ENCODE measurements around the gene VAT1L. TPM values are rescaled to one million over a fixed set of nuclear protein-coding genes. Genes with fewer than 3 reads are reported as not detected.

VAT1L gene
- total RNA-seq, 1 experiment from 2014 or later, result 33.8 TPM

DNA sequence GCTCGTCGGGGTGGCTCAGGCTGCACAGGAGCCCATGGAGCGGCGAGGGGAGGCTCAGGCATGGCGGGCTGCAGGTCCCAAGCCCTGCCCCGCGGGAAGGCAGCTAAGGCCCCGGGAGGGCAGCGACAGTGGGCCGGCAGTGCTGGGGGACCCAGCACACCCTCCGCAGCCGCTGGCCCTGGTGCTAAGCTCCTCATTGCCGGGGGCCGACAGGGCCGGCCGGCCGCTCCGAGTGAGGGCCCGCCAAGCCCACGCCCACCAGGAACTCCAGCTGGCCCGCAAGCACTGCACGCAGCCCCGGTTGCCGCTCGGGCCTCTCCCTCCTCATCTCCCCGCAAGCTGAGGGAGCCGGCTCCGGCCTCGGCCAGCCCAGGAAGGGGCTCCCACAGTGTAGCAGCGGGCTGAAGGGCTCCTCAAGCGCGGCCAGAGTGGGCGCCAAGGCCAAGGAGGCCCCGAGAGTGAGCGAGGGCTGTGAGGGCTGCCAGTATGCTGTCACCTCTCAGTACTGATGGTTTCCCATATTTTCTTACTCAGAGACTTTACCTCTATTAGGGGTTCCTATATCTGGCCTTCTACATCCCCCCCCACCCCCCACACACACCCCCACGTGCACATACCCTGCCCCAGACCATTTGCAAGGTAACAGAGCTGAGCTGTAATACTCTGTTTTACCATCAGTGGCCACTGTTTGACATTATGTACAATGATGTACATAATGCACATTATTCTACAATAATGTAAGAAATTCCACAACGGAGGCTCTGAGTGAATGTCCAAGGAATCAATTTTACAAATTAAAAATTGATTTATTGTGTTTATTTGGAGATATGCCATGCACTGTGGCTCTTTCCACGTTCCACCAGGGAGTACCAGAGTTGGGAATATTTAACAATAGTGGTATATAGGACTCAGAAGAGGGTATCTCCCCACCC lies 3.7 kb upstream of the VAT1L start:
- Histone ChIP-seq H3K27ac (ENCODE audit: insufficient read length, low read depth, low read length) (no peak overlapping the region), H4K8ac (replicated peaks; ENCODE audit: insufficient read length, low read depth, low read length) (no peak overlapping the region), H3K27me3 (ENCODE audit: insufficient read depth, low read length) (peaks cover 9% of the 10 kb centered on the region; the same call in 1 of the 2 replicates), H4K91ac (ENCODE audit: insufficient read length, low read depth, low read length) (no peak overlapping the region), H4K20me1 (ENCODE audit: control insufficient read depth, insufficient read depth, insufficient read length) (no peaks in the 10 kb centered on the region), H2BK120ac (ENCODE audit: low read depth, low read length, poor library complexity, severe bottlenecking) (no peak overlapping the region), H3K4ac (ENCODE audit: low read depth, low read length) (no peak overlapping the region), H3K14ac (ENCODE audit: insufficient read depth, low read length) (no peak overlapping the region), H2AFZ (ENCODE audit: low read length) (no peak overlapping the region), H3K4me1 (ENCODE audit: insufficient read depth, low read length) (no peaks in the 10 kb centered on the region; the same call in 1 of the 2 replicates), H3K9me3 (ENCODE audit: control insufficient read depth, low read depth, low read length) (no peaks in the 10 kb centered on the region), H3K4me2 (ENCODE audit: insufficient read depth, insufficient read length, low read length) (no peak overlapping the region), H2BK12ac (ENCODE audit: insufficient read length, low read depth, low read length) (no peak overlapping the region), H2AK5ac (ENCODE audit: insufficient read length, low read length) (no peak overlapping the region), H2BK5ac (ENCODE audit: insufficient read length, low read length) (no peak overlapping the region), H3K9ac (ENCODE audit: extremely low read depth, insufficient read length, low read length) (no peak overlapping the region), H4K5ac (ENCODE audit: insufficient read length, low read depth, low read length) (no peak overlapping the region), H2BK15ac (ENCODE audit: low read depth, low read length) (no peak overlapping the region), H3K18ac (ENCODE audit: insufficient read length, low read depth, low read length) (no peak overlapping the region), H3K23me2 (ENCODE audit: insufficient read length, low read depth, low read length, poor library complexity, severe bottlenecking) (peaks cover 19% of the 10 kb centered on the region), H3K56ac (ENCODE audit: insufficient read length, low read depth, low read length) (no peak overlapping the region), H2BK20ac (ENCODE audit: low read depth, low read length, poor library complexity, severe bottlenecking) (no peak overlapping the region), H3K79me1 (ENCODE audit: insufficient read depth, low read depth, low read length, poor library complexity, severe bottlenecking) (no peaks in the 10 kb centered on the region), H3T11ph (ENCODE audit: low read length) (no peak overlapping the region), H3K23ac (ENCODE audit: insufficient read length, low read depth, low read length) (no peak overlapping the region), H3K79me2 (ENCODE audit: insufficient read depth, low read length) (no peaks in the 10 kb centered on the region)
- TF ChIP-seq, protein P1, sequence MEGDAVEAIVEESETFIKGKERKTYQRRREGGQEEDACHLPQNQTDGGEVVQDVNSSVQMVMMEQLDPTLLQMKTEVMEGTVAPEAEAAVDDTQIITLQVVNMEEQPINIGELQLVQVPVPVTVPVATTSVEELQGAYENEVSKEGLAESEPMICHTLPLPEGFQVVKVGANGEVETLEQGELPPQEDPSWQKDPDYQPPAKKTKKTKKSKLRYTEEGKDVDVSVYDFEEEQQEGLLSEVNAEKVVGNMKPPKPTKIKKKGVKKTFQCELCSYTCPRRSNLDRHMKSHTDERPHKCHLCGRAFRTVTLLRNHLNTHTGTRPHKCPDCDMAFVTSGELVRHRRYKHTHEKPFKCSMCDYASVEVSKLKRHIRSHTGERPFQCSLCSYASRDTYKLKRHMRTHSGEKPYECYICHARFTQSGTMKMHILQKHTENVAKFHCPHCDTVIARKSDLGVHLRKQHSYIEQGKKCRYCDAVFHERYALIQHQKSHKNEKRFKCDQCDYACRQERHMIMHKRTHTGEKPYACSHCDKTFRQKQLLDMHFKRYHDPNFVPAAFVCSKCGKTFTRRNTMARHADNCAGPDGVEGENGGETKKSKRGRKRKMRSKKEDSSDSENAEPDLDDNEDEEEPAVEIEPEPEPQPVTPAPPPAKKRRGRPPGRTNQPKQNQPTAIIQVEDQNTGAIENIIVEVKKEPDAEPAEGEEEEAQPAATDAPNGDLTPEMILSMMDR (conservative IDR thresholded peaks at IDR 0.05), result peak; percentile 46; the same call in 2 of the 3 replicates
- no peak for DNase-seq
- Mint-ChIP-seq H3K4me1 (peaks cover 16% of the 10 kb centered on the region in 2 experiments), H3K36me3 (ENCODE audit: insufficient read depth in 1 of 3, low read depth in 3 of 3) (peaks cover 2 to 6% (median 5%) of the 10 kb centered on the region in 3 experiments; a peak in 4 of 7 replicates), H3K4me3 (no peak overlapping the region), H3K9me3 (peaks cover 0 to 6% of the 10 kb centered on the region in 2 experiments; a peak in 4 of 5 replicates), H3K27ac (no peak overlapping the region), H3K27me3 (ENCODE audit: low read depth) (peaks cover 34% of the 10 kb centered on the region)
- WGBS (ENCODE audit: extremely low coverage, insufficient read length, low lambda C conversion rate), result no CpG with 5 or more reads among the region's 38 CpGs

All from H9 (cell line).